22Rv1 (cell line): ENCODE results near the gene DAB2.

ENCODE experiments used
- ZFX ChIP-seq: fragments of 450-650 bp; IDR thresholded peaks from 2 replicates; pipeline ENCODE4 v1.6.1; 2017; ENCODE audit warnings: antibody characterized with exemption, borderline replicate concordance
- TF ChIP-seq, protein P1 (sequence below): fragments of 450-650 bp; IDR thresholded peaks from 2 replicates; pipeline ENCODE4 v1.5.1; 2017; ENCODE audit warnings: mild to moderate bottlenecking

DNA sequence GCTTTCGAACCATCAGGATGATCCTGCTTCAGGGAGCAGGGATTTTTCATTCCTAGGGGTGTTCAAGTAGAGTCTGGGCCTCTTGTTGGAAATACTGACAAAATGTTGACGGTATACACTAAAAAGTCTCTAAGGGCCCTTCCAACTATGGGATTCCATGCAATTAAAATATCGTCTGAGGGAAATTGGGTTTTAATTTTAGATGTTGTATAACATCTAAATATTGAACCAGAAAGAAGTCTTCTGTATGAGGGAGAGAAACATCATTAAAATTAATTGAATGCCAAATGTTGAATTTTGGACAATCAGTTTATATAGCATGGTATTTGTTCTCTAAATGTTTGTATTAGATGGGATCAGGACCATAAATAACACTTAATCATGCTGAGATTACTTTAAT lies 25.7 kb upstream of the DAB2 start:
- TF ChIP-seq, protein P1, sequence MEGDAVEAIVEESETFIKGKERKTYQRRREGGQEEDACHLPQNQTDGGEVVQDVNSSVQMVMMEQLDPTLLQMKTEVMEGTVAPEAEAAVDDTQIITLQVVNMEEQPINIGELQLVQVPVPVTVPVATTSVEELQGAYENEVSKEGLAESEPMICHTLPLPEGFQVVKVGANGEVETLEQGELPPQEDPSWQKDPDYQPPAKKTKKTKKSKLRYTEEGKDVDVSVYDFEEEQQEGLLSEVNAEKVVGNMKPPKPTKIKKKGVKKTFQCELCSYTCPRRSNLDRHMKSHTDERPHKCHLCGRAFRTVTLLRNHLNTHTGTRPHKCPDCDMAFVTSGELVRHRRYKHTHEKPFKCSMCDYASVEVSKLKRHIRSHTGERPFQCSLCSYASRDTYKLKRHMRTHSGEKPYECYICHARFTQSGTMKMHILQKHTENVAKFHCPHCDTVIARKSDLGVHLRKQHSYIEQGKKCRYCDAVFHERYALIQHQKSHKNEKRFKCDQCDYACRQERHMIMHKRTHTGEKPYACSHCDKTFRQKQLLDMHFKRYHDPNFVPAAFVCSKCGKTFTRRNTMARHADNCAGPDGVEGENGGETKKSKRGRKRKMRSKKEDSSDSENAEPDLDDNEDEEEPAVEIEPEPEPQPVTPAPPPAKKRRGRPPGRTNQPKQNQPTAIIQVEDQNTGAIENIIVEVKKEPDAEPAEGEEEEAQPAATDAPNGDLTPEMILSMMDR, result no peak
- no peak for TF ChIP-seq ZFX
